Measurements from ENCODE around the gene PRMT5. TPM values are rescaled to one million over a fixed set of nuclear protein-coding genes. Genes with fewer than 3 reads are reported as not detected.

PRMT5 gene
- total RNA-seq, 2 experiments from 2014 or later = 15.6 to 19.3 TPM

GRCh38 chr14:22887260-22887989, 41.8 kb downstream of the PRMT5 start:
- Mint-ChIP-seq H3K4me1 (ENCODE audit: low read depth) (peaks cover 69% of the 10 kb centered on the region), H3K4me3 (peak overlapping the region; percentile 95), H3K27ac (peak overlapping the region; percentile 93), H3K9me3 (no peaks in the 10 kb centered on the region), H3K36me3 (ENCODE audit: low read depth) (peaks cover 10% of the 10 kb centered on the region), H3K27me3 (no peaks in the 10 kb centered on the region)
- ChIA-PET CTCF (interaction anchor here (0.7 to 6.1 kb wide), 13 partner anchors 11 to 317 kb away, joined by 3 to 67 read pairs (median 5); partner anchors contain the start of genes LRP10, PRMT5 and RBM23), POLR2A (interaction anchor here (0.8 to 8.8 kb wide), 13 partner anchors 9 to 317 kb away, joined by 3 to 97 read pairs (median 5); partner anchors contain the start of genes ACIN1, C14orf119, LRP10 and OXA1L)
- no peaks in the 10 kb centered on the region for H3K27me3 ChIP-seq (ENCODE audit: control insufficient read depth in 1 of 2, insufficient read depth in 2 of 2, low read length in 2 of 2)
- peaks cover 67% of the 10 kb centered on the region for H3K4me1 ChIP-seq (ENCODE audit: insufficient read depth, low read length)
- ATAC-seq (ENCODE audit: poor library complexity) (peak; percentile 50), DNase-seq (peak in 11 of 14 experiments; percentile 20 to 82 (median 28))
- no peaks in the 10 kb centered on the region for H3K9me3 ChIP-seq (ENCODE audit: control insufficient read depth in 1 of 2, insufficient read depth in 1 of 2, low read length in 2 of 2)
- peak overlapping the region; percentile 71 for H3K4me3 ChIP-seq (ENCODE audit: low read length)
- no peaks in the 10 kb centered on the region for H3K36me3 ChIP-seq (ENCODE audit: insufficient read depth, low read length)
- peak overlapping the region; percentile 65 to 84 for H3K27ac ChIP-seq (ENCODE audit: low read depth in 1 of 2, low read length in 2 of 2)
- intact Hi-C loops (cut with DNase I, micrococcal nuclease) = loop anchor here (1.0 to 2.0 kb wide), 3 partner anchors 15 to 963 kb away; no protein-coding TSS in a partner anchor
- no peak for TF ChIP-seq CTCF (IDR thresholded peaks at IDR 0.05)

- CTCF ChIA-PET = interaction anchor here (0.6 to 6.1 kb wide), 14 partner anchors 10 to 317 kb away, joined by 3 to 67 read pairs (median 3); partner anchors contain the start of genes LRP10, PSMB5 and RBM23
- Histone ChIP-seq H3K27me3 (ENCODE audit: control insufficient read depth in 1 of 2, insufficient read depth in 2 of 2, low read length in 2 of 2) (no peaks in the 10 kb centered on the region), H3K27ac (ENCODE audit: low read depth in 1 of 2, low read length in 2 of 2) (peak overlapping the region; percentile 65 to 84), H3K9me3 (ENCODE audit: control insufficient read depth in 1 of 2, insufficient read depth in 1 of 2, low read length in 2 of 2) (no peaks in the 10 kb centered on the region), H3K4me3 (ENCODE audit: low read length) (peak overlapping the region; percentile 71), H3K36me3 (ENCODE audit: insufficient read depth, low read length) (no peaks in the 10 kb centered on the region), H3K4me1 (ENCODE audit: insufficient read depth, low read length) (peaks cover 67% of the 10 kb centered on the region)
- peak; percentile 59 to 90 (median 75) for DNase-seq
- POLR2A ChIA-PET = interaction anchor here (1.0 to 8.8 kb wide), 11 partner anchors 9 to 316 kb away, joined by 3 to 97 read pairs (median 5); partner anchors contain the start of genes ACIN1, C14orf119, LRP10 and PRMT5
- intact Hi-C loops (cut with DNase I, micrococcal nuclease) = loop anchor here (1.0 to 2.0 kb wide), 3 partner anchors 14 to 962 kb away; no protein-coding TSS in a partner anchor
- no peaks in the 10 kb centered on the region for H3K27me3 Mint-ChIP-seq
- peaks cover 10% of the 10 kb centered on the region for H3K36me3 Mint-ChIP-seq (ENCODE audit: low read depth)
- peaks cover 75% of the 10 kb centered on the region for H3K4me1 Mint-ChIP-seq (ENCODE audit: low read depth)
- H3K4me3 Mint-ChIP-seq = peak overlapping the region; percentile 95
- TF ChIP-seq CTCF (IDR thresholded peaks at IDR 0.05) = peak; percentile 33
- peak overlapping the region; percentile 93 for H3K27ac Mint-ChIP-seq
- ATAC-seq (ENCODE audit: poor library complexity) = peak; percentile 63
- H3K9me3 Mint-ChIP-seq = no peaks in the 10 kb centered on the region
Measured at GRCh38 chr14:22886500-22887259, 42.5 kb downstream of the PRMT5 start.

- no peaks in the 10 kb centered on the region for H3K27me3 Mint-ChIP-seq
- no peaks in the 10 kb centered on the region for H3K9me3 ChIP-seq (ENCODE audit: control insufficient read depth in 1 of 2, insufficient read depth in 1 of 2, low read length in 2 of 2)
- peak overlapping the region; percentile 71 for H3K4me3 ChIP-seq (ENCODE audit: low read length)
- H3K27me3 ChIP-seq (ENCODE audit: control insufficient read depth in 1 of 2, insufficient read depth in 2 of 2, low read length in 2 of 2) = no peaks in the 10 kb centered on the region
- peaks cover 76% of the 10 kb centered on the region for H3K4me1 Mint-ChIP-seq (ENCODE audit: low read depth)
- intact Hi-C loops (cut with DNase I, micrococcal nuclease) = loop anchor here in 1 of 2 experiments (2.0 kb wide), 1 partner anchor 13 kb away; no protein-coding TSS in a partner anchor
- no peak for ATAC-seq (ENCODE audit: poor library complexity)
- POLR2A ChIA-PET = interaction anchor here (1.0 to 8.8 kb wide), 8 partner anchors 10 to 316 kb away, joined by 3 to 97 read pairs (median 8); partner anchors contain the start of genes ACIN1, C14orf119, LRP10 and PRMT5
- CTCF ChIA-PET = interaction anchor here (0.9 to 6.1 kb wide), 9 partner anchors 11 to 149 kb away, joined by 3 to 67 read pairs (median 3); partner anchors contain the start of genes LRP10, PSMB5 and RBM23
- H3K27ac ChIP-seq (ENCODE audit: low read depth in 1 of 2, low read length in 2 of 2) = peak overlapping the region in 1 of 2 donors; percentile 65
- H3K27ac Mint-ChIP-seq = peak overlapping the region; percentile 93
- H3K4me3 Mint-ChIP-seq = peak overlapping the region; percentile 73
- no peaks in the 10 kb centered on the region for H3K36me3 ChIP-seq (ENCODE audit: insufficient read depth, low read length)
- peaks cover 10% of the 10 kb centered on the region for H3K36me3 Mint-ChIP-seq (ENCODE audit: low read depth)
- DNase-seq = peak in 1 of 14 experiments; percentile 30
- peaks cover 67% of the 10 kb centered on the region for H3K4me1 ChIP-seq (ENCODE audit: insufficient read depth, low read length)
- no peak for TF ChIP-seq CTCF (IDR thresholded peaks at IDR 0.05)
- H3K9me3 Mint-ChIP-seq = no peaks in the 10 kb centered on the region
Measured at GRCh38 chr14:22885975-22886374, 43.2 kb downstream of the PRMT5 start.
